Measurements from ENCODE around the gene HYAL3. TPM values are rescaled to one million over a fixed set of nuclear protein-coding genes. Genes with fewer than 3 reads are reported as not detected.

Gene HYAL3, protein sequence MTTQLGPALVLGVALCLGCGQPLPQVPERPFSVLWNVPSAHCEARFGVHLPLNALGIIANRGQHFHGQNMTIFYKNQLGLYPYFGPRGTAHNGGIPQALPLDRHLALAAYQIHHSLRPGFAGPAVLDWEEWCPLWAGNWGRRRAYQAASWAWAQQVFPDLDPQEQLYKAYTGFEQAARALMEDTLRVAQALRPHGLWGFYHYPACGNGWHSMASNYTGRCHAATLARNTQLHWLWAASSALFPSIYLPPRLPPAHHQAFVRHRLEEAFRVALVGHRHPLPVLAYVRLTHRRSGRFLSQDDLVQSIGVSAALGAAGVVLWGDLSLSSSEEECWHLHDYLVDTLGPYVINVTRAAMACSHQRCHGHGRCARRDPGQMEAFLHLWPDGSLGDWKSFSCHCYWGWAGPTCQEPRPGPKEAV
- total RNA-seq (1 to 10 TPM; 3.2 to 4.7 TPM), polyA plus RNA-seq (1 to 10 TPM; 2.5 to 3.8 (median 3.0) TPM), total RNA-seq (2.5 to 9.0 (median 2.8) reads per million in 6 experiments)

DNA sequence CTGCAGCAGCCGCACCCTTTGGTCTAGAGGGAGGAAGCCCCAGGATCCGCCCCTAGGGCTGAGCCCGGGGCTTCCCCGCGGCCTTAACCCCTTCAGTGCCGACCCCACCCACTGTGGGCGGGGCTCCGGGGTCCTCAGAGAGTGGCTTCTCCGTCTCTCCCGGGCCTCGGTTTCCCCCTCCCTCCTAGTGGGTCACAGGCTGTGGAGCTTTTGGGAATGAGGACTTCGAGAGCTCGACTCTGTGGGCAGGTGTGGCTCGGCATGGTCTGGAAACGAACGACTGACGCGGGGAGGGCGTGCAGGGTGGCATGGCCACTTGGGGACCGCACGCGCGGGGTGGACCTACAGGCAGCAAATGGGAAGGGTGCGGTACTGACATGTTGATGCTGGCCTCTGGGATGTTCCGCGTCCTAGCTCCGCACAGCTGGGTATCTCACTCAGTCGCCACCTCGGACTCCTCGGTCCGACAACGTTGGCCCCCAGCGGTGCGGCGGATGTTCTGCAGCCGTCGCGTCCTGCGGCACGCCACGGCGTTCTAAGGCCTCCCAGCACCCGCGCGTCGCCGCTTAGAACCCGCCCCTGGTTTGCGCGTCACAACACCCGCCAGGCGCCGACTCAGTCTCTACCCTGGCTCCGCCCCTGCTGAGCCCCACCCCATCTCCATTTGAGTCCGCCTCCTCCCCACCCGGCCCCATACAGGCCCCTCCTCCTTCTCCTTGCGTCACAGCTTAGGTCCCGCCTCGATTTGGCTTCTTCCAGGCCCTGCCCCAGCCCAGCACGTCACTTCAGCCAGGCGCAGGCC, at the start of gene HYAL3, which contains the start of gene NAA80:
Gene HYAL3, minus strand, starts transcription at position 570 of the 802 bp plus-strand sequence. CDS start 3,803 bp downstream, outside the sequence.
Gene NAA80, minus strand, starts transcription at position 570 of the 802 bp plus-strand sequence. CDS start 1,942 bp downstream, outside the sequence.
- peaks cover 19 to 41% (median 34%) of the 10 kb centered on the region in 4 donors for H3K4me1 Mint-ChIP-seq
- peak; percentile 95 to 100 (median 99) for DNase-seq

DNA sequence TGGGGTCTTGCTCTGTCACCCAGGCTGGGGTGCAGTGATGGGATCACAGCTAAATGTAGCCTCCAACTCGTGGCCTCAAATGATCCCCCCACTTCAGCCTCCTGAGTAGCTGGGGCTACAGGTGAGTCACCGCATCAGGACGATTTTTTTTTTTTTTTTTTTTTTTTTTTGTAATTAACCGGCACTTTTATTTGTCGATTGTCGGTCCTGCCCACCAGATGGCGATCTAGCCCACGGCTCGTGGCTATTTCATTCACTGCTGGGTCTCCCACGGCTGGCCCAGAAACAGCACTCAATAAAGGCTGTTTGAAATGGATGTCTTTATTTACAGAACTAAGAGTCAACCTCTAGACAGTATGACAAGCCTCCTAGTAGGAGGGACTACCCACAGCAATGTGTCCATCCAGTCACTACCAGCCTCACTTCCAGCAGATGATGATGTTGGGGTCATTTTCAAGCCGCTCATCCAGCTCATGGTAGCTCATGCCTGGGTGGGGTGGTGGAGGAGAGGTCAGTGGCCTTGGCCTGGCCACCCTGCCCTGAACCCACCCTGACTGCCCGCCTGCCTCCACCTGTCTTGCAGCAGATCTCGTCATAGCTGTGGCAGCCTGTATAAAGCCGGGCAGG, 48.1 kb upstream of the HYAL3 start:
- peak; percentile 57 to 86 (median 70) for DNase-seq
- H3K9me3 Mint-ChIP-seq, result no peaks in the 10 kb centered on the region
- peak in 1 of 2 donors; percentile 3 for ATAC-seq
- H3K4me3 Mint-ChIP-seq, result peak overlapping the region in 8 of 10 donors; percentile 8 to 96 (median 50)
- POLR2A ChIA-PET, result interaction anchor here (0.7 to 14.5 kb wide), 6 partner anchors 5 to 48 kb away, joined by 3 to 318 read pairs (median 54); partner anchors contain the start of genes CYB561D2, HYAL3, NAA80 and NPRL2
- H3K36me3 Mint-ChIP-seq, result peaks cover 0 to 20% (median 4%) of the 10 kb centered on the region in 3 donors
- H3K27me3 Mint-ChIP-seq, result no peaks in the 10 kb centered on the region
- H3K27ac Mint-ChIP-seq, result peak overlapping the region in 9 of 10 donors; percentile 21 to 99 (median 81)
- peaks cover 31 to 82% (median 74%) of the 10 kb centered on the region in 4 donors for H3K4me1 Mint-ChIP-seq

More for the DNA sequence above, at the start of gene HYAL3, which contains the start of gene NAA80:
- no peaks in the 10 kb centered on the region for H3K27me3 Mint-ChIP-seq
- peak within 1 kb of the TSS; percentile 95 to 99 (median 97) for H3K4me3 Mint-ChIP-seq
- POLR2A ChIA-PET, result interaction anchor here (0.5 to 3.1 kb wide), 28 partner anchors 8 to 359 kb away, joined by 3 to 44 read pairs (median 5); partner anchors contain the start of genes CYB561D2, GNAI2, HEMK1 and NPRL2
- no peaks in the 10 kb centered on the region for H3K9me3 Mint-ChIP-seq
- ATAC-seq, result peak; percentile 85 to 86
- H3K36me3 Mint-ChIP-seq, result peaks cover 0 to 6% (median 0%) of the 10 kb centered on the region in 3 donors
- H3K27ac Mint-ChIP-seq, result peak within 1 kb of the TSS; percentile 95 to 100 (median 99)

DNA sequence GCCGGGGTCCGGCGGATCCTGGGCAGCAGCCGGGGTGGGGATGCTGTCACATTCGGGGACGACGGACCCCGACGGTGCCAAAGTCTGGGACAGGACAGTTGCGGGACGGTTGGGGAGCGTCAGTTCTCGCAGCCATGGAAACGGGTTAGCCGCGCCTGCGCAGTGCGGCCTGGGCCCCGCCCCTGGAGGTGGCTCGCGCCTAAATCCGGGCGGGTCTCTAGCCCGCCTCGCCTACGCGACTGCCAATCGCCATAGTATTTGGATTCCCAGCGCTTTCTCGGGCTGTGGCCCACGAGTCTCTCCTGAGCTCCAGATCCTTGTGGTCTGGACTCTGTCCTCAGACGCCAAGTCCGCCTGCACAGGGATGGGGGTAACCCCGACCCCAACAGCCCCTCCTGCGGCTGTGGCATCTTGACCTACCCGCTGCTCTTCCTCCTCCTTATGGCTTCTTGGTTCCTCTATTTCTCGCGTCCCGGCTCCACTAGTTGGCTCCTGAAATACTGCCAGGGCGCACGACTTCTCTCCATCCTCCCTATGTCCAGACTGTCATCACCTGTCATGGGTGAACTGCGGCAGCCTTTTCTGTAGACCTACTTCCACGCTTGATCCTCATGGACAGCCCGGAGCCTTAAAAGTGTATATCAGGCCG, 46.5 kb upstream of the HYAL3 start, which contains the start of gene ZMYND10:
Gene ZMYND10, minus strand, starts transcription at position 147 of the 649 bp plus-strand sequence. CDS start 153 bp downstream, outside the sequence.
- ATAC-seq (peak; percentile 17 to 29), DNase-seq (peak; percentile 62 to 85 (median 72))
- Mint-ChIP-seq H3K4me3 (peak within 1 kb of the TSS; percentile 63 to 82 (median 72)), H3K9me3 (no peaks in the 10 kb centered on the region), H3K27me3 (no peaks in the 10 kb centered on the region), H3K4me1 (peaks cover 27 to 80% (median 74%) of the 10 kb centered on the region in 4 donors), H3K36me3 (peaks cover 0 to 17% (median 4%) of the 10 kb centered on the region in 3 donors), H3K27ac (peak within 1 kb of the TSS in 8 of 10 donors; percentile 26 to 87 (median 60))
- POLR2A ChIA-PET, result interaction anchor here (0.7 to 14.5 kb wide), 9 partner anchors 7 to 266 kb away, joined by 3 to 318 read pairs (median 4); partner anchors contain the start of genes CISH, CYB561D2, HYAL3 and NAA80

DNA sequence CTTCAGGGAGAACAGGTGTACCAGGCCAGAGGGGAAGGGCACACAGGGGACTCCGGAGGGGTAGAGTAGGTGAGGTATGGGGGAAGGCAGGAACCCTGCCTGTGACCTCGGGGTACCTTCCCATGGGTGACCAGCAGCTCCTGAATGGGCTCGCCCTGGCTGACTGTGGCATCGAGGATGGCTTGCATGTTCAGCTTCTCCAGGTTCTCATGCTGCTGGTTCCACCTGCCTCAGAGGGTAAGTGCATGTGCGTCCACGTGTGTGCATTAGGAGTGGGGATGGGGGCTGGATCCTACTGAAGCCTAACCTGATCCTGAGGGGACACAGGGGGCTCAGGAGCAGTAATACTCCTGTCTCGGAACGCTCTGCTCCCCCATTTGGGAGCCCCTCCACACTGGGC, 45.8 kb upstream of the HYAL3 start:
- POLR2A ChIA-PET, result interaction anchor here (0.6 to 14.5 kb wide), 9 partner anchors 7 to 398 kb away, joined by 3 to 318 read pairs (median 4); partner anchors contain the start of genes CISH, CYB561D2, HYAL3 and NAA80
- peaks cover 0 to 17% (median 4%) of the 10 kb centered on the region in 3 donors for H3K36me3 Mint-ChIP-seq
- peaks cover 20 to 76% (median 70%) of the 10 kb centered on the region in 4 donors for H3K4me1 Mint-ChIP-seq
- H3K9me3 Mint-ChIP-seq, result no peaks in the 10 kb centered on the region
- ATAC-seq (no peak), DNase-seq (no peak)
- peak overlapping the region in 7 of 10 donors; percentile 11 to 82 (median 63) for H3K4me3 Mint-ChIP-seq
- H3K27me3 Mint-ChIP-seq, result no peaks in the 10 kb centered on the region
- H3K27ac Mint-ChIP-seq, result peak overlapping the region in 1 of 10 donors; percentile 21

DNA sequence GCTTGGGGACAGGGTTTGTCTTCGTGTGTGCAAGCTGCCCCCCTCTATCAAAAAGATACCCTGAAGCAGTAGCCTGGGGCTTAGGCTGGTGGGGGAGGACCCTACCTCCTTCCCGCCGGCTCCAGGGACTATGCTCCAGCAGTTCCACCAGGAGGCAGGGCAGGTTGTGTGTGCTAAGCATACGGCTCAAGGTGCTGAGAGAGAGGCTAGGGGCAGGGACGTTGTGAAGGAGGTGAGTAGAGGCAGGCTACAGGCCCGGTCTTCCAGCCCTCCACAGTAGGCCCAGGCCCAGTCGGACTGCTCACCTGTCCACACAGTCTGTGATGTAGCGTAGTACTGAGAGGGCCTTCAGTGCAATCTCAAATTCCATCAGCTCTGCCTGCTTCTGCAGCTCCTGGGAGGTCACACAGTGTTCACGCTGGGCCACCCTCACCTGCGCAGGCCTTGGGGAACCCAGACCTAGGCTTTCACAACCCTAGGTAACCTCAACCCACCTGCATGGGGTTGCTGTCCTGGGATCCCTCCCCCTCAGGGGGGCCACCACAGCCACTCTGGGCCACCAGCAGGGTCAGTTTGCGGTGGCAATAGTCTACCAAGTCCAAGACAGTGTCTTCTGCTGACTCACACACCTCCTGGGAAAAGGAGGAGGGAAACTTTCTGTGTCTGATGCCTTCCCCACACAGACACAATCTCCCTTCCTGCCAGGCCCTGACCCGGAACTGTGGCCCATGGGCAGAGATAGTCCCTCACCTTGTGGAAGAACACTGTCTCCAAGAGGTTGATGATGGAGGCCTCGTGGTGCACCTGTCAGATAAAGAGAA, 43.8 kb upstream of the HYAL3 start:
- POLR2A ChIA-PET, result interaction anchor here (0.8 to 14.5 kb wide), 6 partner anchors 8 to 107 kb away, joined by 3 to 318 read pairs (median 4); partner anchors contain the start of genes CYB561D2, GNAI2, NPRL2 and TMEM115
- Mint-ChIP-seq H3K9me3 (no peaks in the 10 kb centered on the region), H3K27me3 (no peaks in the 10 kb centered on the region), H3K4me1 (peaks cover 24 to 76% (median 70%) of the 10 kb centered on the region in 4 donors), H3K36me3 (peaks cover 0 to 7% (median 2%) of the 10 kb centered on the region in 3 donors), H3K27ac (peak overlapping the region in 8 of 10 donors; percentile 41 to 96 (median 84)), H3K4me3 (peak overlapping the region in 2 of 10 donors; percentile 2 to 41)
- no peak for DNase-seq
- no peak for ATAC-seq

DNA sequence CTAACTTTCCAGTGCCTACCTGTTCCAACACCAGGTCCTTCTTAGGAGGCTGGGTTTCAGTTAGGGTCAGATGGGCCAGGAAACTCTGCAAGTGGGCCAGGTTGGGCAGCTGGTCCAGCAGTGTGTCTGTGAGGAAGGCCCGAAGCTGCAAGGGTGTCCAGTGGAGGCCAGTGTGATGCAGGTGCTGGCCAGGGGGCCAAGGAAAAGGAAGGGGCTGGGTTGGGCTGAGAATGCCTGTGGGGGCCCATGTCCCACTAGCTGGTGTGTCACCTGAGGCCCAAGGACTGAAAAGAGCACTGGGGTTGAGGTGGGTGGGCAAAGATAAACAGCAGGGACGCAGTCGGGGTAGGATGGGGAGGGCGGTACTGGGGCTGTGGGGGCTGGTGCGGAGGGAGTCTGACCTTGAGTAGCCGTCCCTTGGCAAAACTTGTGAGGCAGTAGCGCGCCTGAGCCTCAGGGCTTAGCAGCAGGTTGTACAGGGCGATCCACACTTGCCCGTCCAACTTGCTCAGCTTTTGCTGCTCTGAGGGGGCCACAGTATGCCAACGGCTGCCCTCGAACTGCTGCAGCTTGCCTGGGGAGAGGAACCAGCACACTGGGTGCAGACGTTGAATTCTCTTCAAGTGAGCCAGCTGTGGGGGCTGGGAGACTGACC, 42.9 kb upstream of the HYAL3 start:
- Mint-ChIP-seq H3K27me3 (no peaks in the 10 kb centered on the region), H3K9me3 (no peaks in the 10 kb centered on the region), H3K27ac (peak overlapping the region; percentile 74 to 96 (median 86)), H3K4me1 (peaks cover 27 to 76% (median 67%) of the 10 kb centered on the region in 4 donors), H3K36me3 (no peaks in the 10 kb centered on the region), H3K4me3 (peak overlapping the region in 5 of 10 donors; percentile 14 to 86 (median 43))
- POLR2A ChIA-PET, result interaction anchor here (0.8 to 14.5 kb wide), 8 partner anchors 10 to 227 kb away, joined by 3 to 318 read pairs (median 14); partner anchors contain the start of genes CYB561D2, HEMK1, HYAL2 and NPRL2
- ATAC-seq (no peak), DNase-seq (no peak)

DNA sequence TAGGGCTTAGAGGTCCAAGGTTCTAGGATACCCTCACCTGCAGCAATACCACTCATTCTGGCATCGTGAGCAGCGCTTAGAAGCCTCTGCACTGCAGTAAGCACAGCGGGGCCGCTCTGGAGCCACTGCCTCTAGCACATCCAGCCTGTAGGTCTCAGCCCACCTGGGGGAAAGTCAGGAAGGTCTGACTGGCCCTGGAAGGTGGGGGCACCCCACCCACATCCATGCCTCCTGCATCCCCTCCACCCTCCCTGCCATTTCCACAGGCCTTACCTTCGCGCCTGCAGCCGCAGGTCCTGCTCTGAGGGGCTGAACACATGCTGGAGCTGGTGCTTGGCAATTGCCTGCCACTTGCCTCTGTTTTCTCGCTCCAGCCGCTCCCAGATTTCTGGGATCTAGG, 42.3 kb upstream of the HYAL3 start:
- Mint-ChIP-seq H3K4me1 (peaks cover 28 to 79% (median 65%) of the 10 kb centered on the region in 4 donors), H3K27me3 (no peaks in the 10 kb centered on the region), H3K9me3 (no peaks in the 10 kb centered on the region), H3K36me3 (peaks cover 0 to 1% (median 0%) of the 10 kb centered on the region in 3 donors), H3K27ac (peak overlapping the region; percentile 74 to 96 (median 90)), H3K4me3 (peak overlapping the region; percentile 76 to 98 (median 88))
- DNase-seq (peak in 1 of 10 donors; percentile 37), ATAC-seq (no peak)
- POLR2A ChIA-PET, result interaction anchor here (0.8 to 14.5 kb wide), 10 partner anchors 10 to 267 kb away, joined by 3 to 318 read pairs (median 14); partner anchors contain the start of genes CYB561D2, HEMK1, HYAL2 and HYAL3

DNA sequence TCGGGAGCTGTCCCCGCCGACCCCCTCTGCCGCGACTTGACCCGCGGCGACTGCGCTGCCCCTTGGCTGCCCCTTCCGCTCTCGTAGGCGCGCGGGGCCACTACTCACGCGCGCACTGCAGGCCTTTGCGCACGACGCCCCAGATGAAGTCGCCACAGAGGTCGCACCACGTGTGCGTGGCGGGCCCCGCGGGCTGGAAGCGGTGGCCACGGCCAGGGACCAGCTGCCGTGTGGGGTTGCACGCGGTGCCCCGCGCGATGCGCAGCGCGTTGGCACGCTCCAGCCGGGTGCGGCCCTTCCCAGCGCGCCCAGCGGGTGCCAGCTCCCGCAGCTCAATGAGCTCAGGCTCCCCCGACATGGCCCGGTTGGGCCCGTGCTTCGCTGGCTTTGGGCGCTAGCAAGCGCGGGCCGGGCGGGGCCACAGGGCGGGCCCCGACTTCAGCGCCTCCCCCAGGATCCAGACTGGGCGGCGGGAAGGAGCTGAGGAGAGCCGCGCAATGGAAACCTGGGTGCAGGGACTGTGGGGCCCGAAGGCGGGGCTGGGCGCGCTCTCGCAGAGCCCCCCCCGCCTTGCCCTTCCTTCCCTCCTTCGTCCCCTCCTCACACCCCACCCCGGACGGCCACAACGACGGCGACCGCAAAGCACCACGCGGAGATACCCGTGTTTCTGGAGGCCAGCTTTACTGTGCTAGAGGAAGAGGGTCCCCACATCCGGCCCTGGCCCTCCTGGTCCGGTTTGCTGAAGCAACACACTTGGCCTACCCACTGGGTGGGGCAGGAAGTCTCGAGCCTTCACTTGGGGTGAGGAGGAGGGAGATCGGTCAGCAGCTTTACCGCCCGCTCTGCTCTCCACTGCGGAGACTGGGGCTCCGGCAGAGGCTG, 41.5 kb upstream of the HYAL3 start, which contains the start of gene RASSF1:
Gene RASSF1, minus strand, starts transcription at position 389 of the 882 bp plus-strand sequence. Its CDS starts 31 bp downstream, at position 358.
- peak in 9 of 10 donors; percentile 38 to 78 (median 51) for DNase-seq
- H3K9me3 Mint-ChIP-seq, result no peaks in the 10 kb centered on the region
- POLR2A ChIA-PET, result interaction anchor here (0.5 to 14.5 kb wide), 15 partner anchors 9 to 1868 kb away, joined by 3 to 318 read pairs (median 6); partner anchors contain the start of genes CYB561D2, HEMK1, HYAL2 and HYAL3
- no peaks in the 10 kb centered on the region for H3K27me3 Mint-ChIP-seq
- peaks cover 0 to 3% (median 0%) of the 10 kb centered on the region in 3 donors for H3K36me3 Mint-ChIP-seq
- H3K4me1 Mint-ChIP-seq, result peaks cover 27 to 78% (median 66%) of the 10 kb centered on the region in 4 donors
- H3K4me3 Mint-ChIP-seq, result peak within 1 kb of the TSS; percentile 86 to 98 (median 94)
- peak within 1 kb of the TSS; percentile 94 to 99 (median 96) for H3K27ac Mint-ChIP-seq
- ATAC-seq, result peak; percentile 14 to 19

DNA sequence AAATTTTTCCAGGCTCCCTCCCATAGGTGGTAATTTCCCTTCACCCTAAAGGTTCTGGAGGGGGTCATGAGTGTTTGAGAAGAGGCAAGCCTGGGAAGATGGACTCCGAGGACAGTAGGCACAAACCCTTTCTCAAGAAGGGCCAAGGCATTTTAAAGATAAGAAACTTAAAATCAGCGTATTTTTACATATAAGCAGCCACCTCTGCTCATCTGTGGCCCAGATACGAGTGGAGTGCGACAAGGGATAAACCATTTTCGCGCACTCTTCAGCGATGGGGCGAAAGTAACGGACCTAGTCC, 40.9 kb upstream of the HYAL3 start:
- DNase-seq, result no peak
- Mint-ChIP-seq H3K36me3 (peaks cover 0 to 3% (median 0%) of the 10 kb centered on the region in 3 donors), H3K4me3 (peak overlapping the region; percentile 86 to 98 (median 94)), H3K9me3 (no peaks in the 10 kb centered on the region), H3K27ac (peak overlapping the region in 9 of 10 donors; percentile 94 to 99 (median 96)), H3K4me1 (peaks cover 27 to 73% (median 67%) of the 10 kb centered on the region in 4 donors), H3K27me3 (no peaks in the 10 kb centered on the region)
- POLR2A ChIA-PET, result interaction anchor here (1.0 to 14.5 kb wide), 12 partner anchors 9 to 1868 kb away, joined by 3 to 318 read pairs (median 10); partner anchors contain the start of genes CYB561D2, HEMK1, HYAL2 and HYAL3
- no peak for ATAC-seq

Measured in naive thymus-derived CD8-positive, alpha-beta T cell (primary cell).